ENCODE data around the gene POP4.

DNA sequence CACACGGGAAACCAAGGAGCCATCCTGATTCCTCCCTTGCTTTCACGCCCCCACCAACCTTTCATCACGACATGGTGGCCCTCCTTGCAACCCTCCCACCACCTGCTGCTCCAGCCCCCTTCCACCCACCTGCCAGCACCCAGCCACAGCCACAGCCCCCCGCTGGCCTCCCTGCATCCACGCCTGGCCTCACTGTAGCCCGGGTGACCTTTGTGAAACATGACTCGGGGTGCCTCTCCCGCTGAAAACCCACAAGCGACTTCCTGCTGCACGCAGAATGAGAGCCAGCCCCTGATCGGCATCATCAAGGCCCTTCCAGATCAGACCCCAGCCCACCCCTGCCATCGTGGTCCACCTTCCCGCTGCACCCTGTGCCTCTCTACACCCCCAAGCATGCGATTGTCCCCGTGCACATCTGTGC is 14.9 kb downstream of the POP4 start:
- TF ChIP-seq, protein P1, sequence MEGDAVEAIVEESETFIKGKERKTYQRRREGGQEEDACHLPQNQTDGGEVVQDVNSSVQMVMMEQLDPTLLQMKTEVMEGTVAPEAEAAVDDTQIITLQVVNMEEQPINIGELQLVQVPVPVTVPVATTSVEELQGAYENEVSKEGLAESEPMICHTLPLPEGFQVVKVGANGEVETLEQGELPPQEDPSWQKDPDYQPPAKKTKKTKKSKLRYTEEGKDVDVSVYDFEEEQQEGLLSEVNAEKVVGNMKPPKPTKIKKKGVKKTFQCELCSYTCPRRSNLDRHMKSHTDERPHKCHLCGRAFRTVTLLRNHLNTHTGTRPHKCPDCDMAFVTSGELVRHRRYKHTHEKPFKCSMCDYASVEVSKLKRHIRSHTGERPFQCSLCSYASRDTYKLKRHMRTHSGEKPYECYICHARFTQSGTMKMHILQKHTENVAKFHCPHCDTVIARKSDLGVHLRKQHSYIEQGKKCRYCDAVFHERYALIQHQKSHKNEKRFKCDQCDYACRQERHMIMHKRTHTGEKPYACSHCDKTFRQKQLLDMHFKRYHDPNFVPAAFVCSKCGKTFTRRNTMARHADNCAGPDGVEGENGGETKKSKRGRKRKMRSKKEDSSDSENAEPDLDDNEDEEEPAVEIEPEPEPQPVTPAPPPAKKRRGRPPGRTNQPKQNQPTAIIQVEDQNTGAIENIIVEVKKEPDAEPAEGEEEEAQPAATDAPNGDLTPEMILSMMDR (IDR thresholded peaks at IDR 0.05; ENCODE audit: extremely low read depth in 1 of 2, insufficient read depth in 1 of 2, low read depth in 1 of 2, low read length in 2 of 2), result no peak
- TF ChIP-seq POLR2AphosphoS5 (IDR thresholded peaks at IDR 0.05; ENCODE audit: insufficient read depth, low read depth, low read length) (no peak), EZH2 (IDR thresholded peaks at IDR 0.05; ENCODE audit: borderline replicate concordance, low read depth, low read length, severe bottlenecking) (no peak), POLR2A (IDR thresholded peaks at IDR 0.05; ENCODE audit: low read depth, low read length) (no peak)
- TF ChIP-seq, protein P2, sequence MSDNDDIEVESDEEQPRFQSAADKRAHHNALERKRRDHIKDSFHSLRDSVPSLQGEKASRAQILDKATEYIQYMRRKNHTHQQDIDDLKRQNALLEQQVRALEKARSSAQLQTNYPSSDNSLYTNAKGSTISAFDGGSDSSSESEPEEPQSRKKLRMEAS (IDR thresholded peaks at IDR 0.05; ENCODE audit: insufficient read depth, insufficient read length), result no peak
